ENCODE results near the gene SPAG4.

The SPAG4 gene

GRCh38 chr20:35665949-35666288 is 50.3 kb downstream of the SPAG4 start:
- Mint-ChIP-seq H3K4me3 (no peak overlapping the region), H3K9me3 (no peaks in the 10 kb centered on the region), H3K27ac (peak overlapping the region; percentile 25), H3K4me1 (peaks cover 25% of the 10 kb centered on the region), H3K27me3 (no peaks in the 10 kb centered on the region), H3K36me3 (ENCODE audit: low read depth) (peaks cover 43% of the 10 kb centered on the region)
- no peak for DNase-seq
- ATAC-seq: no peak

- ATAC-seq: no peak
- Mint-ChIP-seq H3K36me3 (ENCODE audit: low read depth) (peaks cover 36% of the 10 kb centered on the region), H3K27ac (no peak overlapping the region)
These were observed 53.6 kb downstream of the SPAG4 start for GRCh38 chr20:35669221-35669620.

GRCh38 chr20:35669681-35670080 is 54.1 kb downstream of the SPAG4 start:
- H3K4me1 Mint-ChIP-seq: peaks cover 4% of the 10 kb centered on the region
- no peak overlapping the region for H3K27ac Mint-ChIP-seq
- H3K27me3 Mint-ChIP-seq: no peaks in the 10 kb centered on the region
- H3K36me3 Mint-ChIP-seq (ENCODE audit: low read depth): peaks cover 37% of the 10 kb centered on the region
- no peak for ATAC-seq
- DNase-seq: no peak
- H3K9me3 Mint-ChIP-seq: no peaks in the 10 kb centered on the region
- H3K4me3 Mint-ChIP-seq: no peak overlapping the region

More at GRCh38 chr20:35669221-35669620, 53.6 kb downstream of the SPAG4 start:
- no peak overlapping the region for H3K4me3 Mint-ChIP-seq
- H3K27me3 Mint-ChIP-seq: no peaks in the 10 kb centered on the region
- no peak for DNase-seq
- H3K9me3 Mint-ChIP-seq: no peaks in the 10 kb centered on the region
- peaks cover 4% of the 10 kb centered on the region for H3K4me1 Mint-ChIP-seq

Data from activated naive CD8-positive, alpha-beta T cell treated with anti-CD3 and anti-CD28 coated beads, Interleukin-2, amount 50 U/mL, for 24 hours (primary cell).